A673 (cell line): ENCODE measurements around the gene FAAP20. TPM values are rescaled to one million over a fixed set of nuclear protein-coding genes. Genes with fewer than 3 reads are reported as not detected.

Source experiments
- BruUV-seq: library from RNA; stranded (reverse); fragments of 400-500 nt; replicated peaks from 2 replicates; lab custom pipeline; 2021; lab: Mats Ljungman, UMichigan
- CTCF ChIA-PET: fragments of 300-600 bp; sonication (Branson Sonifier 250); formaldehyde crosslinking; loops from one replicate; lab custom pipeline; 2022; ENCODE audit warnings: antibody characterized with exemption; lab: Charles Lee
- POLR2A ChIA-PET: fragments of 300-600 bp; sonication (Branson Sonifier 250); formaldehyde crosslinking; loops from one replicate; lab custom pipeline; 2022; ENCODE audit warnings: antibody characterized with exemption; ENCODE audit not compliant: low non-redundant PET; lab: Charles Lee
- DNase-seq: peaks from one replicate; pipeline ENCODE4 v3.0.0-alpha.2; 2015; ENCODE audit warnings: low spot score
- H3K27ac ChIP-seq: fragments of 200-600 bp; sonication (generic); 2 replicates; pipeline ENCODE4 v1.5.1; 2016; ENCODE audit warnings: mixed run types, low read depth, mild to moderate bottlenecking, mixed read lengths, antibody characterized with exemption, low read length; ENCODE audit not compliant: poor library complexity, severe bottlenecking
- H3K27me3 ChIP-seq: fragments of 200-600 bp; sonication (generic); replicated peaks from 2 replicates; pipeline ENCODE4 v1.6.1; 2017; ENCODE audit warnings: mixed run types, low read depth, mild to moderate bottlenecking, mixed read lengths, antibody characterized with exemption, low read length; ENCODE audit not compliant: insufficient read depth, poor library complexity
- H3K36me3 ChIP-seq: fragments of 200-600 bp; sonication (generic); 2 replicates; pipeline ENCODE4 v1.6.1; 2016; ENCODE audit warnings: mixed run types, mild to moderate bottlenecking, mixed read lengths, antibody characterized with exemption, low read length; ENCODE audit not compliant: insufficient read depth, poor library complexity, severe bottlenecking
- H3K4me1 ChIP-seq: fragments of 200-600 bp; sonication (generic); 2 replicates; pipeline ENCODE4 v1.6.1; 2017; ENCODE audit warnings: mixed run types, mild to moderate bottlenecking, mixed read lengths, antibody characterized with exemption, low read length; ENCODE audit not compliant: insufficient read depth, poor library complexity, severe bottlenecking
- H3K4me3 ChIP-seq: fragments of 200-600 bp; sonication (generic); 2 replicates; pipeline ENCODE4 v1.5.1; 2016; ENCODE audit warnings: low read depth, mixed run types, mild to moderate bottlenecking, mixed read lengths, low read length; ENCODE audit not compliant: poor library complexity, severe bottlenecking
- H3K9me3 ChIP-seq: fragments of 200-600 bp; sonication (generic); 2 replicates; pipeline ENCODE4 v1.6.1; 2016; ENCODE audit warnings: mixed run types, low read depth, mild to moderate bottlenecking, mixed read lengths, antibody characterized with exemption, low read length; ENCODE audit not compliant: poor library complexity, severe bottlenecking
- EZH2 ChIP-seq: fragments of 200-600 bp; sonication (generic); IDR thresholded peaks from 2 replicates; pipeline ENCODE4 v1.6.1; 2017; ENCODE audit warnings: borderline replicate concordance, low read depth, mild to moderate bottlenecking, mixed read lengths, antibody characterized with exemption, low read length; ENCODE audit not compliant: poor library complexity, severe bottlenecking
- intact Hi-C: fragments of 100-400 bp; cut with micrococcal nuclease; formaldehyde crosslinking; loops from one replicate; pipeline ENCODE4 v1.10.0; 2022; ENCODE audit not compliant: unreplicated experiment
- total RNA-seq: library from RNA; stranded (reverse); gene quantifications from 2 replicates; pipeline ENCODE4 v1.2.3, GENCODE V29; 2021
- TF ChIP-seq, protein P1 (sequence below): fragments of 300-800, 200-600 bp; sonication (generic); conservative IDR thresholded peaks from 2 replicates; pipeline ENCODE4 v1.5.1; 2017; ENCODE audit warnings: low read depth, mild to moderate bottlenecking, antibody characterized with exemption, low read length, moderate library complexity, mixed read lengths

Gene FAAP20
- total RNA-seq, 1 experiment from 2014 or later: 114 TPM

DNA sequence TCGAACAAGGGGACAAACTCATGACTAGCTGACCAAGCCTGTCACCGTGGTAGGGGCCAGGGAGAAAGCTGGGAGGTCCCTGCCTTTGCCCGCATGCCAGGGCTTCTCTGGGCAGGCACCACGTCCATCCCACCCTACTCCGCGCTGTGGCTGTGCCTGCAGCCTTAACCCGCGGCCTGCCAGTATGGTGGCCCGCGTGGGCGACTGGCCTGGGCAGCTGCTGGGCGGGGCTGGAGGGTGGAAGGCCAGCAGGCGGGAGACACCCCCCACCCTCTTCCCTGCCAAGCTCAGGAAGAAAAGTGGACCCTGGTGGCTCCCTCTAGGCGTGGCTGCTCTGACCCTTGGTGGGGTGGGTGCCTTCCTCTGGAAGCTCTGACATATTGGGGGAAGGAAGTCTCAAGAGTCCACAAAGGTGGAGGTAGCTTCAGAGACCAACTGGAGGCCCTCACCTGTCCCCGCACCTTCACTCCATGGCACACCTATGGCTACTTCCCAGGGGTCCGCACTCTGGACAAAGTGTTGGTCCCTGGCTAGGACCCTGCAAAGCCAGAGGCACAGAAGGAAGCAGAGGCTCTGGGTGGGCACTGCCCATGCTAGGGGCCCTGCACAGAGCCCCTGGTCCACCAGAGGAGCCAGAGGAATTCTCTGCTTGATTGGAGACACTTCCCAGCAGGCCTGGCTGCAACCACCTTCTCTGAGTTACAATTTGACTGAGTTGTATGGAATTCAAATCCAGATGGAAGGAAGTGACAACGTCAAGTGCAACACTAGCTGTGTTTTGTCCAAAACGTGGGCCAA lies 30.3 kb upstream of the FAAP20 start:
- POLR2A ChIA-PET: no interaction called here
- H3K4me3 ChIP-seq: no peak overlapping the region
- BruUV-seq: no TSS peak

DNA sequence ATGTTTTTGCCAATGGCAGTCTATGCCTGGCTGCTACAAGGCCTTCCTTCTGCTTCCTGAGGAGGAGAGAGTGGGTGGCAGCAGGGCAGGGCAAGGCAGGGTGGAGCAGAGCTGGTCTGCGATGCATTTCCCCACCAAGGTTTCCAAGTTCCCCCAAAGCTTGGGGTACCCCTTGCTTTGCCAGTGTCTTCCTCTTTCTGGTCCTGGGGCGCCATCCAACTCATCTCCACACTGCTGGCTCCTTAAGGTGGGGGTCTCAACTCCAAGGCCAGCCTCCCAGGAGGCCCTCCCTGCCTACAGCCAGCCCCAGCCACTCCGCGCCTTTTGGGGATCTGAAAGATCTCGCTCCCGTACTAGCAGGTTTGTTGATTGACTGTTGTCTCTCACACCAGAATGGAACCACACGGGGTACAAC lies 29.6 kb upstream of the FAAP20 start:
- intact Hi-C loops: no loop called here
- no peak for DNase-seq
- CTCF ChIA-PET: no interaction called here
- no peaks in the 10 kb centered on the region for H3K9me3 ChIP-seq
- no TSS peak for BruUV-seq
- H3K4me3 ChIP-seq: no peak overlapping the region
- H3K27me3 ChIP-seq: no peaks in the 10 kb centered on the region
- H3K4me1 ChIP-seq: peaks cover 7% of the 10 kb centered on the region
- POLR2A ChIA-PET: no interaction called here
- H3K27ac ChIP-seq: no peak overlapping the region
- no peaks in the 10 kb centered on the region for H3K36me3 ChIP-seq
- TF ChIP-seq EZH2: no peak
- TF ChIP-seq, protein P1, sequence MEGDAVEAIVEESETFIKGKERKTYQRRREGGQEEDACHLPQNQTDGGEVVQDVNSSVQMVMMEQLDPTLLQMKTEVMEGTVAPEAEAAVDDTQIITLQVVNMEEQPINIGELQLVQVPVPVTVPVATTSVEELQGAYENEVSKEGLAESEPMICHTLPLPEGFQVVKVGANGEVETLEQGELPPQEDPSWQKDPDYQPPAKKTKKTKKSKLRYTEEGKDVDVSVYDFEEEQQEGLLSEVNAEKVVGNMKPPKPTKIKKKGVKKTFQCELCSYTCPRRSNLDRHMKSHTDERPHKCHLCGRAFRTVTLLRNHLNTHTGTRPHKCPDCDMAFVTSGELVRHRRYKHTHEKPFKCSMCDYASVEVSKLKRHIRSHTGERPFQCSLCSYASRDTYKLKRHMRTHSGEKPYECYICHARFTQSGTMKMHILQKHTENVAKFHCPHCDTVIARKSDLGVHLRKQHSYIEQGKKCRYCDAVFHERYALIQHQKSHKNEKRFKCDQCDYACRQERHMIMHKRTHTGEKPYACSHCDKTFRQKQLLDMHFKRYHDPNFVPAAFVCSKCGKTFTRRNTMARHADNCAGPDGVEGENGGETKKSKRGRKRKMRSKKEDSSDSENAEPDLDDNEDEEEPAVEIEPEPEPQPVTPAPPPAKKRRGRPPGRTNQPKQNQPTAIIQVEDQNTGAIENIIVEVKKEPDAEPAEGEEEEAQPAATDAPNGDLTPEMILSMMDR: no peak

More for the DNA sequence above, 30.3 kb upstream of the FAAP20 start:
- Histone ChIP-seq H3K27me3 (no peaks in the 10 kb centered on the region), H3K9me3 (no peaks in the 10 kb centered on the region), H3K4me1 (peaks cover 7% of the 10 kb centered on the region), H3K36me3 (no peaks in the 10 kb centered on the region), H3K27ac (no peak overlapping the region)
- intact Hi-C loops: no loop called here
- CTCF ChIA-PET: no interaction called here
- no peak for TF ChIP-seq EZH2
- TF ChIP-seq, protein P1: no peak
- DNase-seq: no peak

DNA sequence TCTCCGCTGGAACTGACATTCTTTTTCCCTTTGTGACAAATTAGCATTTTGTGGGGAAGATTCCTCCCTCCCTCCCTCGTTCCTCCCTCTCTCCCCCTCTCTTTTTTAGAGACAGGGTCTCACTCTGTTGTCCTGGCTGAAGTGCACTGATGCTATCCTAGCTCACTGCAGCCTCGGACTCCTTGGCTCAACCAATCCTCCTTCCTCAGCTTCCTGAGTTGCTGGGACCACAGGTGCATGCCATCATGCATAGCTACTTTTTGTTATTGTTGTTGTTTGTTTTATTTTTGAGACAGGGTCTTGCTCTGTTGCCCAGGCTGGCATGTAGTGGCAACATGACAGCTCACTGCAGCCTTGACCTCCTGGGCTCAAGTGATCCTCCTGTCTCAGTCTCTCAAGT lies 26.7 kb upstream of the FAAP20 start:
- no peak overlapping the region for H3K4me3 ChIP-seq
- H3K27ac ChIP-seq: no peak overlapping the region
- CTCF ChIA-PET: no interaction called here
- no peaks in the 10 kb centered on the region for H3K9me3 ChIP-seq
- BruUV-seq: no TSS peak
- intact Hi-C loops: no loop called here
- TF ChIP-seq, protein P1: no peak
- no peak for TF ChIP-seq EZH2
- POLR2A ChIA-PET: no interaction called here
- H3K27me3 ChIP-seq: no peaks in the 10 kb centered on the region
- no peak for DNase-seq
- H3K36me3 ChIP-seq: no peaks in the 10 kb centered on the region
- no peaks in the 10 kb centered on the region for H3K4me1 ChIP-seq
